ENCODE results near the gene RPAIN.

GRCh38 chr17:5396612-5397011 is 23.4 kb upstream of the RPAIN start:
- no peak for TF ChIP-seq CTCF (IDR thresholded peaks at IDR 0.05; ENCODE audit: insufficient read depth, low read length, poor library complexity, severe bottlenecking)
- no peak for TF ChIP-seq EZH2phosphoT487 (conservative IDR thresholded peaks at IDR 0.05; ENCODE audit: low read length)
